HepG2 (cell line): Measurements from ENCODE around the gene MYLK3. TPM values are rescaled to one million over a fixed set of nuclear protein-coding genes. Genes with fewer than 3 reads are reported as not detected.
A peak's percentile ranks its signal among the peaks of the same experiment; 100 is the strongest.

Experiments
- CC2D1A ChIP-seq: sonication (generic); formaldehyde crosslinking; IDR thresholded peaks from 2 replicates; pipeline ENCODE4 v1.8.1; 2023; ENCODE audit warnings: mild to moderate bottlenecking, missing genetic modification reagents
- CCAR2 ChIP-seq: fragments of 200-400 bp; formaldehyde crosslinking; optimal IDR thresholded peaks from 2 replicates; pipeline ENCODE3; 2018; ENCODE audit warnings: low read depth, mild to moderate bottlenecking, low read length, moderate library complexity
- CHD2 ChIP-seq: IDR thresholded peaks from 2 replicates; pipeline ENCODE4 v1.6.1; 2011; ENCODE audit warnings: low read depth, low read length, improper control_type of control experiment
- ELF1 ChIP-seq: sonication (generic); formaldehyde crosslinking; IDR thresholded peaks from 2 replicates; pipeline ENCODE4 v1.4.0; 2020; ENCODE audit warnings: missing genetic modification reagents
- FOXP4 ChIP-seq: sonication (generic); formaldehyde crosslinking; IDR thresholded peaks from 2 replicates; pipeline ENCODE4 v1.4.0; 2020; ENCODE audit warnings: missing genetic modification reagents
- GLMP ChIP-seq: sonication (generic); formaldehyde crosslinking; IDR thresholded peaks from 2 replicates; pipeline ENCODE4 v1.9.0; 2021; ENCODE audit warnings: missing genetic modification reagents, mild to moderate bottlenecking, borderline replicate concordance
- KIAA2018 ChIP-seq: sonication (generic); formaldehyde crosslinking; IDR thresholded peaks from 2 replicates; pipeline ENCODE4 v1.5.0; 2020; ENCODE audit warnings: mild to moderate bottlenecking, missing genetic modification reagents, borderline replicate concordance
- RNF2 ChIP-seq: fragments of 450-650 bp; conservative IDR thresholded peaks from 2 replicates; pipeline ENCODE4 v1.6.1; 2016; ENCODE audit warnings: low read depth
- ZNF234 ChIP-seq: sonication (generic); formaldehyde crosslinking; conservative IDR thresholded peaks from 2 replicates; pipeline ENCODE4 v1.5.1; 2020; ENCODE audit warnings: mild to moderate bottlenecking, missing genetic modification reagents
- polyA plus RNA-seq, 8 experiments: library from polyadenylated mRNA; depleted of rRNA in 3 of 8; stranded (reverse) in 7 of 8; unstranded in 1 of 8; fragments of >200 nt; fragmentation: Illumina TruSeq in 4 of 8; extraction: Trizol in 4 of 8; gene quantifications; 2 replicates each; pipeline versions ENCODE4 v1.2.1 to v1.2.3, GENCODE V29; 2011 to 2016; ENCODE audit warnings: low read depth in 4 of 8, missing spikeins in 1 of 8, mixed read lengths in 1 of 8; ENCODE audit not compliant: insufficient read depth in 1 of 8
- total RNA-seq, 5 experiments: library from RNA; depleted of rRNA; stranded (reverse); fragments of >200 nt; fragmentation: Illumina TruSeq; extraction: Trizol; gene quantifications; 2 replicates each; pipeline ENCODE4 v1.2.3, GENCODE V29; 2016; ENCODE audit warnings: low read depth in 1 of 5
- TF ChIP-seq, protein P1 (sequence below): sonication (generic); formaldehyde crosslinking; IDR thresholded peaks from 2 replicates; pipeline ENCODE4 v1.9.0; 2021; ENCODE audit warnings: mild to moderate bottlenecking, missing genetic modification reagents

Gene MYLK3
- total and polyA plus RNA-seq, 2 of the 13 experiments (the other 11 are each of a cell fraction or from before 2014, with no cell fraction given) = 0.04 to 0.18 TPM

- TF ChIP-seq KIAA2018 (CRISPR knock-in tag) (no peak), CC2D1A (CRISPR knock-in tag) (no peak), ZNF234 (no peak), CCAR2 (no peak), CHD2 (peak; percentile 79), GLMP (no peak), ELF1 (peak; percentile 23; the same call in 1 of the 2 replicates), RNF2 (no peak), FOXP4 (peak; percentile 55)
- TF ChIP-seq, protein P1, sequence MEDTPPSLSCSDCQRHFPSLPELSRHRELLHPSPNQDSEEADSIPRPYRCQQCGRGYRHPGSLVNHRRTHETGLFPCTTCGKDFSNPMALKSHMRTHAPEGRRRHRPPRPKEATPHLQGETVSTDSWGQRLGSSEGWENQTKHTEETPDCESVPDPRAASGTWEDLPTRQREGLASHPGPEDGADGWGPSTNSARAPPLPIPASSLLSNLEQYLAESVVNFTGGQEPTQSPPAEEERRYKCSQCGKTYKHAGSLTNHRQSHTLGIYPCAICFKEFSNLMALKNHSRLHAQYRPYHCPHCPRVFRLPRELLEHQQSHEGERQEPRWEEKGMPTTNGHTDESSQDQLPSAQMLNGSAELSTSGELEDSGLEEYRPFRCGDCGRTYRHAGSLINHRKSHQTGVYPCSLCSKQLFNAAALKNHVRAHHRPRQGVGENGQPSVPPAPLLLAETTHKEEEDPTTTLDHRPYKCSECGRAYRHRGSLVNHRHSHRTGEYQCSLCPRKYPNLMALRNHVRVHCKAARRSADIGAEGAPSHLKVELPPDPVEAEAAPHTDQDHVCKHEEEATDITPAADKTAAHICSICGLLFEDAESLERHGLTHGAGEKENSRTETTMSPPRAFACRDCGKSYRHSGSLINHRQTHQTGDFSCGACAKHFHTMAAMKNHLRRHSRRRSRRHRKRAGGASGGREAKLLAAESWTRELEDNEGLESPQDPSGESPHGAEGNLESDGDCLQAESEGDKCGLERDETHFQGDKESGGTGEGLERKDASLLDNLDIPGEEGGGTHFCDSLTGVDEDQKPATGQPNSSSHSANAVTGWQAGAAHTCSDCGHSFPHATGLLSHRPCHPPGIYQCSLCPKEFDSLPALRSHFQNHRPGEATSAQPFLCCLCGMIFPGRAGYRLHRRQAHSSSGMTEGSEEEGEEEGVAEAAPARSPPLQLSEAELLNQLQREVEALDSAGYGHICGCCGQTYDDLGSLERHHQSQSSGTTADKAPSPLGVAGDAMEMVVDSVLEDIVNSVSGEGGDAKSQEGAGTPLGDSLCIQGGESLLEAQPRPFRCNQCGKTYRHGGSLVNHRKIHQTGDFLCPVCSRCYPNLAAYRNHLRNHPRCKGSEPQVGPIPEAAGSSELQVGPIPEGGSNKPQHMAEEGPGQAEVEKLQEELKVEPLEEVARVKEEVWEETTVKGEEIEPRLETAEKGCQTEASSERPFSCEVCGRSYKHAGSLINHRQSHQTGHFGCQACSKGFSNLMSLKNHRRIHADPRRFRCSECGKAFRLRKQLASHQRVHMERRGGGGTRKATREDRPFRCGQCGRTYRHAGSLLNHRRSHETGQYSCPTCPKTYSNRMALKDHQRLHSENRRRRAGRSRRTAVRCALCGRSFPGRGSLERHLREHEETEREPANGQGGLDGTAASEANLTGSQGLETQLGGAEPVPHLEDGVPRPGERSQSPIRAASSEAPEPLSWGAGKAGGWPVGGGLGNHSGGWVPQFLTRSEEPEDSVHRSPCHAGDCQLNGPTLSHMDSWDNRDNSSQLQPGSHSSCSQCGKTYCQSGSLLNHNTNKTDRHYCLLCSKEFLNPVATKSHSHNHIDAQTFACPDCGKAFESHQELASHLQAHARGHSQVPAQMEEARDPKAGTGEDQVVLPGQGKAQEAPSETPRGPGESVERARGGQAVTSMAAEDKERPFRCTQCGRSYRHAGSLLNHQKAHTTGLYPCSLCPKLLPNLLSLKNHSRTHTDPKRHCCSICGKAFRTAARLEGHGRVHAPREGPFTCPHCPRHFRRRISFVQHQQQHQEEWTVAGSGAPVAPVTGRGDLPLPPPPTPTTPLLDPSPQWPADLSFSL (CRISPR knock-in tag) = peak; percentile 68
Measured at GRCh38 chr16:46688654-46689364, 59.3 kb downstream of the MYLK3 start, which contains the start of gene VPS35 (continued).
